Omental fat pad (tissue), 4 donors: ENCODE results near the gene CCDC200. TPM values are rescaled to one million over a fixed set of nuclear protein-coding genes. Genes with fewer than 3 reads are reported as not detected.
A peak's percentile ranks its signal among the peaks of the same experiment; 100 is the strongest.
"Not testable (repeated sequence)": the region's sequence is repeated elsewhere in the genome, so short reads cannot be mapped to it uniquely, and the experiment has no call there.

ENCODE experiments used
- ATAC-seq: fragments of 150-250 bp; one replicate; pipeline ENCODE4 v1.9.1; 2016; ENCODE audit warnings: mild to moderate bottlenecking, moderate library complexity; ENCODE audit not compliant: low FRiP score
- DNase-seq: peaks from one replicate; pipeline ENCODE4 v3.0.0-alpha.2; 2019; ENCODE audit warnings: low spot score
- CTCF ChIP-seq, 3 donors: fragments of 450-650 bp; IDR thresholded peaks; one replicate each; pipeline ENCODE4 v1.5.1; 2016 to 2017; ENCODE audit warnings: antibody characterized with exemption in 3 of 3, mild to moderate bottlenecking in 3 of 3, moderate library complexity in 2 of 3
- total RNA-seq, 4 donors: library from RNA; depleted of rRNA; stranded (reverse); fragments of >200 nt; gene quantifications; one replicate each; pipeline ENCODE4 v1.1.0, GENCODE V29; 2016

The CCDC200 gene
- total RNA-seq = not detected

GRCh38 chr17:43228020-43228782, at the start of gene CCDC200:
Gene CCDC200, minus strand, starts transcription at chr17:43228623. Its CDS starts 69 bp downstream, at chr17:43228554.
- not testable (repeated sequence) for ATAC-seq, DNase-seq

- DNase-seq, ATAC-seq: not testable (repeated sequence)
Measured at GRCh38 chr17:43272914-43273313, 44.5 kb upstream of the CCDC200 start.

GRCh38 chr17:43272483-43272882, 44.1 kb upstream of the CCDC200 start:
- ATAC-seq, DNase-seq: not testable (repeated sequence)

- DNase-seq, ATAC-seq: not testable (repeated sequence)
Measured at GRCh38 chr17:43270552-43271504, 42.4 kb upstream of the CCDC200 start.

- not testable (repeated sequence) for DNase-seq, ATAC-seq
Measured at GRCh38 chr17:43246456-43246855, 18.0 kb upstream of the CCDC200 start.

- DNase-seq, ATAC-seq: not testable (repeated sequence)
Measured at GRCh38 chr17:43240596-43241352, 12.4 kb upstream of the CCDC200 start.

- not testable (repeated sequence) for ATAC-seq, DNase-seq
Measured at GRCh38 chr17:43239597-43239996, 11.2 kb upstream of the CCDC200 start.

- ATAC-seq, DNase-seq: not testable (repeated sequence)
Measured at GRCh38 chr17:43233877-43234276, 5.5 kb upstream of the CCDC200 start, which contains the start of gene RNU2-1. Gene RNU2-1, minus strand, starts transcription at chr17:43233977.

- not testable (repeated sequence) for ATAC-seq, DNase-seq
Measured at GRCh38 chr17:43233263-43233662, 4.8 kb upstream of the CCDC200 start.

- not testable (repeated sequence) for ATAC-seq
- peak; percentile 73 for DNase-seq
Measured at GRCh38 chr17:43232021-43232699, 3.7 kb upstream of the CCDC200 start.

GRCh38 chr17:43231205-43232020, 3.0 kb upstream of the CCDC200 start:
- DNase-seq = not testable (repeated sequence)

GRCh38 chr17:43226393-43226792, 2.0 kb downstream of the CCDC200 start:
- TF ChIP-seq CTCF (IDR thresholded peaks at IDR 0.05) = no peak
- ATAC-seq (no peak), DNase-seq (no peak)

More at GRCh38 chr17:43231205-43232020, 3.0 kb upstream of the CCDC200 start:
- ATAC-seq = not testable (repeated sequence)
